PC-3 (cell line): ENCODE measurements around the gene CDH4. TPM values are rescaled to one million over a fixed set of nuclear protein-coding genes. Genes with fewer than 3 reads are reported as not detected.

Experiments
- ATAC-seq: fragments of 200-7000 bp; cut with Tn5 transposase; 2 replicates; pipeline ENCODE4 v1.9.1; 2020; ENCODE audit warnings: mild to moderate bottlenecking, moderate library complexity
- BruUV-seq: library from RNA; stranded (reverse); fragments of 400-500 nt; replicated peaks from 2 replicates; lab custom pipeline; 2021; lab: Mats Ljungman, UMichigan
- CTCF ChIA-PET: fragments of 300-600 bp; sonication (Branson Sonifier 250); formaldehyde crosslinking; loops from one replicate; lab custom pipeline; 2022; ENCODE audit warnings: antibody characterized with exemption; lab: Charles Lee
- POLR2A ChIA-PET: fragments of 300-600 bp; sonication (Branson Sonifier 250); formaldehyde crosslinking; loops from one replicate; lab custom pipeline; 2022; ENCODE audit warnings: antibody characterized with exemption; ENCODE audit not compliant: unreplicated experiment; lab: Charles Lee
- DNase-seq: peaks from one replicate; pipeline ENCODE4 v3.0.0-alpha.2; 2015
- H2AFZ ChIP-seq: fragments of 300-600 bp; sonication (generic); 2 replicates; pipeline ENCODE4 v1.6.0; 2016; ENCODE audit warnings: antibody characterized with exemption, low read length
- H3F3A ChIP-seq: fragments of 300-600 bp; sonication (generic); one replicate; pipeline ENCODE4 v1.6.0; 2017; ENCODE audit warnings: antibody characterized with exemption, low read length, control low read depth, mild to moderate bottlenecking; ENCODE audit not compliant: unreplicated experiment
- H3K27ac ChIP-seq: fragments of 300-600 bp; sonication (generic); 2 replicates; pipeline ENCODE4 v1.5.1; 2016; ENCODE audit warnings: mild to moderate bottlenecking, low read length
- H3K27me3 ChIP-seq: fragments of 300-600 bp; sonication (generic); 2 replicates; pipeline ENCODE4 v1.6.1; 2016; ENCODE audit warnings: low read length, mixed read lengths
- H3K36me3 ChIP-seq: fragments of 300-600 bp; sonication (generic); 2 replicates; pipeline ENCODE4 v1.6.1; 2016; ENCODE audit warnings: low read depth, mixed run types, low read length, mixed read lengths
- H3K4me1 ChIP-seq: fragments of 300-600 bp; sonication (generic); 2 replicates; pipeline ENCODE4 v1.5.1; 2016; ENCODE audit warnings: low read length; ENCODE audit not compliant: insufficient read depth
- H3K4me2 ChIP-seq: fragments of 300-600 bp; sonication (generic); 2 replicates; pipeline ENCODE4 v1.6.0; 2016; ENCODE audit warnings: low read length
- H3K4me3 ChIP-seq: fragments of 300-600 bp; sonication (generic); 2 replicates; pipeline ENCODE4 v1.5.1; 2016; ENCODE audit warnings: mild to moderate bottlenecking, low read length, mixed read lengths
- H3K79me2 ChIP-seq: fragments of 300-600 bp; sonication (generic); 2 replicates; pipeline ENCODE4 v1.6.1; 2017; ENCODE audit warnings: low read length, mixed read lengths
- H3K9ac ChIP-seq: fragments of 300-600 bp; sonication (generic); 2 replicates; pipeline ENCODE4 v1.6.0; 2016; ENCODE audit warnings: mild to moderate bottlenecking, low read length
- H3K9me2 ChIP-seq: fragments of 300-600 bp; sonication (generic); replicated peaks from 2 replicates; pipeline ENCODE4 v1.6.1; 2016; ENCODE audit warnings: mixed run types, low read length, mixed read lengths
- H3K9me3 ChIP-seq: fragments of 300-600 bp; sonication (generic); 2 replicates; pipeline ENCODE4 v1.6.1; 2016; ENCODE audit warnings: low read length, mixed read lengths
- H4K20me1 ChIP-seq: fragments of 300-600 bp; sonication (generic); 2 replicates; pipeline ENCODE4 v1.6.1; 2016; ENCODE audit warnings: low read length, mixed read lengths
- CTCF ChIP-seq: fragments of 300-600 bp; sonication (generic); conservative IDR thresholded peaks from 2 replicates; pipeline ENCODE4 v1.5.1; 2017; ENCODE audit warnings: antibody characterized with exemption, low read depth, mild to moderate bottlenecking, low read length
- EZH2 ChIP-seq: fragments of 300-600 bp; sonication (generic); IDR thresholded peaks from one replicate; pipeline ENCODE4 v1.6.1; 2017; ENCODE audit warnings: antibody characterized with exemption, mild to moderate bottlenecking, low read length; ENCODE audit not compliant: unreplicated experiment
- EZH2phosphoT487 ChIP-seq: fragments of 300-600 bp; sonication (generic); IDR thresholded peaks from 2 replicates; pipeline ENCODE4 v1.6.1; 2018; ENCODE audit warnings: mild to moderate bottlenecking, antibody characterized with exemption, low read length, borderline replicate concordance
- intact Hi-C: fragments of 100-400 bp; cut with micrococcal nuclease; formaldehyde crosslinking; loops from 2 replicates; pipeline ENCODE4 v1.9.0; 2023
- total RNA-seq: library from RNA; depleted of rRNA; stranded (reverse); fragments of >200 nt; gene quantifications from 2 replicates; pipeline ENCODE4 v1.2.3, GENCODE V29; 2014

CDH4 gene
- total RNA-seq, 1 experiment from 2014 or later = not detected

DNA sequence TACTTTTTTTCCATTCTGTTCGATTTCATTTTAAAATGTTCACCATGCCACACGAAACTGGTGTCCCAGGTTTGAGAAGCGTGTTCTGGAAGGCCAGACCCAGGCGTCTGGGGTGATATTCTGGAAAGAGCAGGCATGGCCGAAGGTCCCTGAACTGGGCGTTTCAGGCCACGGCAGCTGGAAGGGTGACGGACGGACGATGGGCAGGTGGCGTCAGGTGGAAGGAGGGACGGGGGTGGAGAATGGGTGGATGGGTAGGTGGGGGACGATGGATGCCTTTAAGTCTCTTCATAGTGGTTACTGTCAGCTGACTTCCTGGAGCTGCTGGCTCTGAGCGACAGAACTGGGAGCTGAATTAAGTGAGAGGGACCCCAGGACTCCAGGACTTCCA is 44.6 kb downstream of the CDH4 start:
- BruUV-seq = no TSS peak
- ATAC-seq (no peak), DNase-seq (no peak)
- peaks cover 20% of the 10 kb centered on the region for H3K27me3 ChIP-seq
- H3F3A ChIP-seq = no peaks in the 10 kb centered on the region
- H3K9me3 ChIP-seq = no peaks in the 10 kb centered on the region
- TF ChIP-seq CTCF (no peak), EZH2phosphoT487 (no peak), EZH2 (no peak)
- POLR2A ChIA-PET = no interaction called here
- H3K36me3 ChIP-seq = no peaks in the 10 kb centered on the region
- CTCF ChIA-PET = no interaction called here
- no peak overlapping the region for H3K27ac ChIP-seq
- no peak overlapping the region for H3K9ac ChIP-seq
- H2AFZ ChIP-seq = no peak overlapping the region
- no peaks in the 10 kb centered on the region for H3K4me1 ChIP-seq
- H3K9me2 ChIP-seq = no peaks in the 10 kb centered on the region
- H3K4me3 ChIP-seq = no peak overlapping the region
- no peak overlapping the region for H3K4me2 ChIP-seq
- H3K79me2 ChIP-seq = no peaks in the 10 kb centered on the region
- intact Hi-C loops = no loop called here
- no peaks in the 10 kb centered on the region for H4K20me1 ChIP-seq

DNA sequence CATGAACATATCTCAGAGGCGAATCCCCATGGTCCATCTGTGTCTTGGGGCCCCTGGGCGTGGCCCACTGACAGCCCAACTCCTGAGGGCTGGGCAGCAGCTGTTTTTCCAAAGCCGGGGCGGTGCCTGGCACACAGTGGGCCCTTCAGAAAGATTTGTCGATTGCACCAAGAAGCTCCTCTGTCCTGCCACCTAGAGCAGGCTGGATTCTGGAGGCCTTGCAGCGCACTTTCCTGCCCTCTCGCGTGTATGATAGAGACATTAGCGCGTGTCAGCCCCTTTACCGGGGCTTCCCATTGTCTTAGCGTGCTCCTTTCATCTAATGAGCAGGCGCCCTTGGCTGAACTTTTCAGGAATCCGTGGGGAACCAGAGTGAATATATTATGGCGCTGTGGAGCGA is 45.4 kb downstream of the CDH4 start:
- POLR2A ChIA-PET = no interaction called here
- TF ChIP-seq EZH2phosphoT487 = no peak
- no peaks in the 10 kb centered on the region for H3F3A ChIP-seq
- no peaks in the 10 kb centered on the region for H3K4me1 ChIP-seq
- H3K27me3 ChIP-seq = peaks cover 20% of the 10 kb centered on the region
- no peak overlapping the region for H3K4me3 ChIP-seq
- no peak for ATAC-seq
- no peak for DNase-seq
- H3K9ac ChIP-seq = no peak overlapping the region
- no peaks in the 10 kb centered on the region for H3K9me2 ChIP-seq
- no peaks in the 10 kb centered on the region for H3K9me3 ChIP-seq
- CTCF ChIA-PET = no interaction called here
- H3K79me2 ChIP-seq = no peaks in the 10 kb centered on the region
- H3K36me3 ChIP-seq = no peaks in the 10 kb centered on the region
- no TSS peak for BruUV-seq
- no peaks in the 10 kb centered on the region for H4K20me1 ChIP-seq
- no peak overlapping the region for H3K27ac ChIP-seq
- H2AFZ ChIP-seq = no peak overlapping the region
- H3K4me2 ChIP-seq = no peak overlapping the region
- intact Hi-C loops = no loop called here

DNA sequence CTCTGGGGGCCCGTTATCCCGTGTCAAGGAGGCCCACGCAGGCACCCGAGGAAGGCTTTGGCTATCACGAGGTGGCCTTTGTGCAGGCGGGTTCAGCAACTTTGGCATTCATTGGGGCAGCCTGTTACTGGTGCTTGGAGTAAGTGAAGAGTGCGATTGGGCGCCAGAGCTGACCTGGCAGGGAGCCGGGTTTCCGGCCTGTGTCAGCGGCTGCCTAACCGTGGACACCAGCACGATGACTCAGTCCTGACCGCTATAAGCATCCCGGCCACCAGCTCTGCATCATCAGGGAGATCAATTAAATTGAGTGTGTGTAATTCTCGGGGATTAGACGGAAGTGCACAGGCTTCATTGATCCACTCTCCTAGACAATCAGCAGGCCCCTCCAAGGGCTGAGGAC is 45.9 kb downstream of the CDH4 start:
- intact Hi-C loops = no loop called here
- no peaks in the 10 kb centered on the region for H4K20me1 ChIP-seq
- BruUV-seq = no TSS peak
- peaks cover 20% of the 10 kb centered on the region for H3K27me3 ChIP-seq
- H3K9me2 ChIP-seq = no peaks in the 10 kb centered on the region
- no peak overlapping the region for H3K27ac ChIP-seq
- POLR2A ChIA-PET = no interaction called here
- H3K4me3 ChIP-seq = no peak overlapping the region
- no peak overlapping the region for H3K9ac ChIP-seq
- H3K36me3 ChIP-seq = no peaks in the 10 kb centered on the region
- DNase-seq (peak; percentile 25), ATAC-seq (peak; percentile 13; the same call in 1 of the 2 replicates)
- H2AFZ ChIP-seq = no peak overlapping the region
- TF ChIP-seq CTCF (no peak), EZH2phosphoT487 (no peak), EZH2 (no peak)
- CTCF ChIA-PET = no interaction called here
- H3K79me2 ChIP-seq = no peaks in the 10 kb centered on the region
- H3K4me2 ChIP-seq = no peak overlapping the region
- H3K9me3 ChIP-seq = no peaks in the 10 kb centered on the region
- no peaks in the 10 kb centered on the region for H3F3A ChIP-seq
- H3K4me1 ChIP-seq = no peaks in the 10 kb centered on the region
